Measurements from ENCODE around the gene SCAP.
A peak's percentile ranks its signal among the peaks of the same experiment; 100 is the strongest.
"Not testable (repeated sequence)": the region's sequence is repeated elsewhere in the genome, so short reads cannot be mapped to it uniquely, and the experiment has no call there.

SCAP gene

DNA sequence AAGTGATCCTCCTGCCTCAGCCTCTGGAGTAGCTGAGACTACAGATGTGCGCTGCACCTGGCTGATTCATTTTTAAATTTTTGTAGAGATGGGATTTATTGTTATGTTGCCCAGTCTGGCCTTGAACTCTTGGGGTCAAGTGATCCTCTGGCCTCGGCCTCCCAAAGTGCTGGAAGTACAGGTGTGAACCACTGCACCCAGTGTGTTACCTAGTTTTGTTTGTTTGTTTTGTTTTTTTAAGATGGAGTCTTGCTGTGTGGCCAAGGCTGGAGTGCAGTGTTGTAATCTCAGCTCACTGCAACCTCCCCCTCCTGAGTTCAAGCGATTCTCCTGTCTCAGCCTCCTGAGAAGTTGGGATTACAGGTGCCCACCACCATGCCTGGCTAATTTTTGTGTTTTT, 82.8 kb downstream of the SCAP start:
- no peak for DNase-seq

DNA sequence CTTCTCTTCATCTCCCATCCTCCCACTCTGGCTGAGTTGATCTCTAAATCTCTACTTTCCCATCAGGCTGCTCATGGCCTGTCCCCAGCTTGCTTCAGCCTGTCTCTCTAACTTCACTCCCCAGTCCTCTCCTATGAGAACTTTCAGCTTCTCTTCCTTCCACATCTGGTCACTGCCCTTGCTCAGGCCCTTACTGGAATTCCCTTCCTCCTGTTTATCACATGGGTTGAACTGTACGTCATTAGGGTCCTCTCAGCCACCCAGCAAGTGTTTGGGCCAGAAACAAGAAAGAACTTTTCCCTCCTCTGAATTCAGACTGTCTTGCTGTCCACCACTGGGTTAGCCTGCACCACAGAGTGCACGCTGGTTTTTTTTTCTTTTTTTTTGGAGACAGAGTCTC, 89.9 kb downstream of the SCAP start:
- DNase-seq = no peak

DNA sequence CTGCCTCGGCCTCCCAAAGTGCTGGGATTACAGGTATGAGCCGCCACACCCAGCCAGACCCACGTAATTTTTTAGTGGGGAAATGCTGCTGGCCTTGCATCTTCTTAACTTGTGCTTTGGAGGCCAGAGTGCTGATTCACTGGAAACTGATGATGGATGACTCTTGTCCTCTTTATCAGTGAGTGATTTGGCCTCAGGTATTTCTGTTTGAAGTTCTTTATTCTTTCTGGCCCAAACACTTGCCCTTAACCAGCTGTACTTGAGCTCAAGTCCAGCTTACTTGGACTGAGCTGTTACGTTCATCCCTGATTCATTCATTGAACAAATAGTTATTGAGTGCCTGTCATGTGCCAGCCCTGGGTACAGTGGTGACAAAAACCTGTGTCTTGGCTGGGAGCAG, 90.7 kb downstream of the SCAP start:
- no peak for DNase-seq

DNA sequence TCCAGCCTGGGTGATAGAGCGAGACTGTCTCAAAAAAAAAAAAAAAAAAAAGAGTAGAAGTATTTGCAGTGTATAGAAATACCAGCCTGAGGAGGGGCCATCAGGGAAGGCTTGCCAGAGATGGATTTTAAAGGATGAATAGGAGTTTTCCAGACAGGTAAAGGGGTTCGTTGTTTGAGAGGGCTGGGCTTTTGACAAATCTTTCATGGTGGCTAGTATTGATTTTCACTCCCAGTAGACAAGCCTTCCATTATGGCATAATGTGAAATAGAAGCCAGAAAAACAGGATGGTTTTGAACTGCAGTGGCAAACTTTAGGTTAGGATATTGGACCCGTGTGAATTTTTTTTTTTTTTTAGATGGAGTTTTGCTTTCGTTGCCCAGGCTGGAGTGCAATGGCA, 91.3 kb downstream of the SCAP start:
- no peak for DNase-seq

DNA sequence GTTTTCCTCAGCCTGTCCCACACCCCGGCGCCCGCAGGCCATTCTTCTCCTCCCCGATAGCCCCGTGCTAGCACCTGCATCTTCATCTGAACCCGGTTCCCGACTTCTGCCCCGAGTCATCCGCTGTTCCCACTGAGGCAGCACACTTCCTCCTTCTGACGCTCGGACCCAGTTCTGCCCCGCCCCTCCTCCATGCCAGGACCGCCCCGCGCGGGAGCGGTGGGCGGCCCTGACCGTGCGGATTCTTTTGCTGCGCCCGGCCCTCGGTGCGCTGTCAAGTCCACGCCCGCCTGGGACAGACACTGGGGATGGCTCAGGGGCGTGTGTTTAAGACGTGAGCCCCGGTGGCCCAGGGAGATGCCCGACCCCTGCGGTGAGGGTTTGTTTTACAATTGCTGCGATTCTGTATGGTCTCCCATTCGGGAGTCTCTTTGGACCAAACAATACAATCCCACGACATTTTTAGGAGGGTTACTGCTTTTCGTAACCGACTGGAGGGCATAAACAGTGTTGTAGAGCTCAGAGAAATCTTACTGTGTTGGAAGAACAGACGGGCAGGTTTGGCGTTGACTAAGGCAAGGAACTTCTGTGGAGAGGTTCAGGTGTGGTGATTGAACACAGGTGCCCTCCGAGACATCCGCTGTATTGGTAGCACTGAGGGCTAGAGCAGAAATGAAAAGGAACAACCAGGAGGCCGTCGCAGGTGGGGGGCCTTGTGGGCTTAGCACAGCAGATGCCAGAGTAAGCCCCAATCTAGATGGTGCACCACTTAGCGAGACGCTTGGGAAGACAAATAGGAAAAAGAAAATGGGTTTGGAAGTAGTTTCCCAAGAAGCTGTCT, 94.2 kb downstream of the SCAP start:
- peak; percentile 89 for DNase-seq

DNA sequence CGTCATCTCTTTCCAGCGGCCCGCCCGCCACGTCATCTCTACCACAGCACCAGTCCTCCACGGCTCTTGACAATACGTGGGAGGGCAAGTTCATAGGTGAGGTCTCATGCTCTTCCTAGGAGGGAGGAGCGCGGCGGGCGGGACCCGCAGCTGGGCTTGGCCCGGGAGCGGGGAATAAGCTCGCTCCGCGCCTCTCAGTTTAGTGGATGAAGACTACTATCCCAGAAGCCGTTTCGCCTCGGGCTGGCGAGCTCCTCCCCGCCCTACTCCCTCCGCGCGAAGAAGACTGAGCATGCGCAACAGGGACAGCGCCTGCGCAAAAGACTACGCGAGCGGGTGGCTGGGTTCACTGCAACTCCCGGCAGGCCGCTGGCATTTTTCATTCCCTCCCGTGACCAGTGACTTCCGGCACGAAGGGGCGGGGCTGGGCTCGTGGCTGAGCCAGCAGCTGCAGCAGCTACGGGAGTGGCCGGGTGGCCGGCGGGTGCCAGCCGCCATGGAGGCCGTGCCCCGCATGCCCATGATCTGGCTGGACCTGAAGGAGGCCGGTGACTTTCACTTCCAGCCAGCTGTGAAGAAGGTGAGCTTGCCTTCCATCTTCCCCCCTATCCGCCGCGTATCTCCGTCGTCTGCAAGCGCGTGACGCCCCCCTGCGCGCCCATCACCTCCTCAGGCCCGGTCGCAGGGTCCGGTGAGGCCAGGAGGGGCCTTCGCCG, 95.0 kb downstream of the SCAP start, which contains the start of gene PTPN23:
Gene PTPN23, plus strand, starts transcription at position 421 of the 716 bp plus-strand sequence. Its CDS starts 76 bp downstream, at position 497.
- DNase-seq = peak; percentile 97

DNA sequence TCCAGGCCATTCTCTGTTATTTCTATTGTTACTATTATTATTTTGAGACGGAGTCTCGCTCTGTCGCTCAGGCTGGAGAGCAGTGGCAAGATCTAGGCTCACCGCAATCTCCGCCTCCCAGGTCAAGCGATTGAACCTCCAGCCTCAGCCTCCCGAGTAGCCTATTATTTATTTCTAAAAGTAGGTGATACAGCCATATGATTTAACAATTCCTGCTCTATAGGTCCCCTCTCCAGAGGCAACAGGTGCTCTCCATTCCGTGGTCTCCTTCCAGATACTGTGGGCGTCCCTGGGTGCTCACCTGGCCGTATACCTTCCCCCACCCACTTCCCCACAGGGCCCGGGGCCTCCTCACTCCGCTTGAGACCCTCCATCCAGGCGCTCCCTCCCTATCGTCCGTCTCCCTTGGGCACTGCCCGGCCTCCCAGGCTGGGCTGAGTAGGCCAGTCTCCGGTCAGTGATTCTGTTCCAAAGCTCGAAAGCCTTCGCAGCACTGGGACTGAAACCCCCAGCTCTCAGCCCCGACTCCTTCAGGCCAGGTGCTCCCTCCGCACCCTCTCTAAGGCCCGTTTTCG, 95.6 kb downstream of the SCAP start:
- no peak for DNase-seq

DNA sequence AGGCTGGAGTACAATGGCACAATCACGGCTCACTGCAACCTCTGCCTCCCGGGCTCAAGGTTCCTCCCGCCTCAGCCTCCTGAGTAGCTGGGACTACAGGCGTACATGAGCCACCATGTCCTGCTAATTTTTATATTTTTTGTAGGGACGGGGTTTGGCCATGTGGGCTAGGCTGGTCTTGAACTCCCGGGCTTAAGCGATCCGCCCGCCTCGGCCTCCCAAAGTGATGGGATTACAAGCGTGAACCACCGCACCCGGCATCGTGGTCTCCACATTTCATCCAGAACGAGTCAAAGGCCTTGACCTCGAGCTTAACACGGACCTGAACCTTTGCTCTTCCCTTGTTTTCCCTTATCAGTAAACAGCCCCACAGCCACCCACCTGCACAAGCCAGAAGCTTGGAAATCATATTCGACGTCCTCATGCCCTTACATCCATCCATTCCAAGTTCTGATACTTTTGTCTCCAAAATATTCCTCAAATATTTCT, 96.3 kb downstream of the SCAP start:
- no peak for DNase-seq

DNA sequence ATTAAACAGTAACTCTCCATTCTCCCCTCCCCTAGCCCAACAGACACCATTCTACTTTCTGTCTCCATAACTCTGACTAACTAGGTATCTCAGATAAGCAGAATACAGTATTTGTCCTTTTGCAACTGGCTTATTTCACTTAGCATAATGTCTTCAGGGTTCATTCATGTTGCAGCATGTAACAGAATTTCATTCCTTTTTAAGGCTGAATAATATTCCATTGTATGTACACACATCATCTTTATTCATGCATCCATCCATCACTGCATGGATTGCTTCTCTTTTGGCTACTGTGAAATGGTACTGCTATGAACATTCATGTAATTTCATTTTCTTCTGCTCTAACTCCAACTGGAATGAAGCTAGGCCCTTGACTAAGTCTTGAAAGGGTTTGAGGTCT, 96.9 kb downstream of the SCAP start:
- DNase-seq = no peak

DNA sequence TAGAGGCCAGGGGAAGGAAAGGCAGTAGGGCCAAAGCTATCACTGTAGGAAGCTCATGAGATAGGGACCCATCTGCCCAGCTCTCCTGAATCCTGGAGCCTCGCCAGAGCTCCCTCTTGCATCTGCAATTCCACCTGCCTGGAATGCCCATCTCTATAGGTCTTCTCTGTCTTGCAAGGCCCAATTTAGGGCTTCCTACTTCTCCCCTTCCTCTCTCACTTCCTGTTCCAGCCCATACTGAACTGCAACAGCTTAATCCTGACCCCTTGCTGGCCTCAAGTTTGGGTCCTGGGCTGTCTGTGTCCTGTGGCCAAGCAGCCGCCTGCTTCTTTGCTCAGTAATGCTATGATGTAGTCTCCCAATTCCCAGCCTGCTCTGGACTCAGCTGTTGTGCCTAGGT, 98.6 kb downstream of the SCAP start:
- no peak for DNase-seq

DNA sequence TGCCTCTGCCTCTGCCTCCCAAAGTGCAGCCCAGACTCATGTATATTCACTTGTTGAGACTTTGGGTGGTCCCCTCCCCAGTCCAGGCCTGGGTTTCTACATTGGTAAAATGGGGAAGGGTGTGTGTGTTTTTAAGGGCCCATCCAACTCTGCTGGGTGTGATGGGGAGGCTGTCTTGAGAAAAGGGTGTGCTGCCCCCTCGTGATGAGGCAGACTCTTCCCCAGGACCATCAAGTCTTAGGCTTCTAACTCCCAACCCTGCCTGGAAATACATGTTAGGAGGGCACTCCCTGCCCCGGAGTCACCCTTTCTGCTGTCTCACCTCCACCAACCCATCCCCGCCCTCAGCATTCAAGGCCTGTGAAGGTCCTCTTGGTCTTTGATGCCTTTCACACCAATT, 99.3 kb downstream of the SCAP start:
- DNase-seq = no peak

DNA sequence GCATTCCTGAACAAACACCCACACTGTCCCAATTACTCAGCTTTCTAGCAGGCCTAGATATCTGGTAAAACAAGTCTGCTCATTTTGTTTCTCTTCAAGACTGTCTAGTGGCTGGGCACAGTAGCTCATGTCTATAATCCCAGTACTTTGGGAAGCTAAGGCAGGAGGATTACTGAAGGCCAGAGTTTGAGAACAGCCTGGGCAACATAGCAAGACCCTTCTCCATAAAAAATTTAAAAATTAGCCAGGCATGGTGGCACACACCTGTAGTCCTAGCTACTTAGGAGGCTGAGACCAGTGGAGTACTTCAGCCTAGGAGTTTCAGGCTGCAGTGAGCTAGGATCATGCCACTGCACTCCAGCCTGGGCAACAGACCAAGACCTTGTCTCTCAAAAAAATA, 101.2 kb downstream of the SCAP start:
- DNase-seq = no peak

DNA sequence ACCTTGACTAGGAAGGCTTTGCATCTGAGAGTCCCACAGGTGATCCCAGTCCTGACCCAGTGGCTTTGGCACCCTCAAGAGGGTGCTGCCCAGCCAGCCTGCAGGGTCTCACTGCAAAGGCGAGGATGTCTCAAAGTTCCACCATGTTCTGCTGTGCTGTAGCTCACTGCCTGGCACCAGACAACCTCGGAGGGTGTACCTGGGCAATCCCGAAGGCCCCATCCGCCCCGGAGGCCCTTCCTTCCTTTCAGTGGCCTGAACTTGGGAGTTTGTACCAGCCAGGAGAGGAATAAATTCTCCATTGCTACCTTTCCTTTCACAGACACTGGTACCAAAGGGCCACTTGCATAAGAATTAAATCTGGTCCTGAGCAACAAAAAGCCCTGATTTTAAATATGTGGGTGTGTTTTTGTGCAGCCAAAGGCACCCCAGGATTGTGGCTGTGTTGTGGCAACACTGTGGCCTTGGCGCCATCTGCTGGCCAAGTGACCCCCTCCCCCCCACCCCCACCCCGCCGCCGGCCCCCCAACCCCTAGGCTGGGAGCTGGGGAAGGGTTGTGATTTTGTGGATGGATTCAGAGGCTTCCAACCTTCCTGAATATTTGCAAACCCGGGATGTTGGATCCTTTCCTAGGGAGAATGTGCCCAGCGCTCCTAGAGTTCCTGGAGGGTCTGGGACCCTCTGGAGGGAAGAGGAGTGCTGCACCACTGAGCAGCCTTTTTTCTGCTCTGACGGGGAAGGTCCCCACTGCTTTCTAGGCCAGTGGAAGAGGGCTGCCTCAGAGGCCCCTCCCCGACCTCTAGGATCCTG, 104.6 kb downstream of the SCAP start:
- DNase-seq = peak; percentile 45

DNA sequence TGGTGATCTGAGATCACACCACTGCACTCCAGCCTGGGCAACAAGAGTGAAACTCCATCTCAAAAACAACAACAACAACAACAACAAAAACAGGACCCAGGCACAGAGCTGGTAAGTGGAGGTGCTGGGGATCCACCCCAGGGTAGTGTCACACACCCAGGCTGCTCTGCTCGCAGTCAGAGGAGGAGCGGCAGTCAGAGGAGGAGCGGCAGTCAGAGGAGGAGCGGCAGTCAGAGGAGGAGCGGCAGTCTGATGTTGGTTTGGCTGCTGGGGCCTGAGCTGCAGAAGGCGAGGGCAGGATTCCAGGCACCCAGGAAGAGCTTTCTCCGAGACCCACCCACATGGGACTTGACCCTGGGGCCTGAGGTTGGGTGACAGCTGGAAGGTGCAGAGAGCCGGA, 105.7 kb downstream of the SCAP start:
- DNase-seq = not testable (repeated sequence)

DNA sequence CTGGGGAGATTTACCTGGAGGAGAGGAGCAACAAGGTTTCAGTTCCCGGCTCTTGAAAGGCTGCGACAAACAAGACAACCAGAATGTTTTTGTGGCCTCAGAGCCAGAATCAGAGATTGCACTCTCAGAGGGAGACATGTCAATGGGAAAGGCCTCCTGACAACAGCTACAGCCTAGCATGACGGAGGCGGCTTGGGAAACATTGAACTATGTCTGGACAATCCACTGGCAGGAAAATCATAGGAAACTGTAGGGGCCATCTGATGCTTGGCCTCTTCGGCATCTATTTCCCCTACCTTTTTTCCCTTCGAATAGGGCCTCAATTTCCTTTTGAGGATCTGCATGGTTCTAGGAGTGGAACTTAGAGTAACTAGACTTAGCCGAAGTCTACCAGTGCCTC, 108.1 kb downstream of the SCAP start:
- no peak for DNase-seq

DNA sequence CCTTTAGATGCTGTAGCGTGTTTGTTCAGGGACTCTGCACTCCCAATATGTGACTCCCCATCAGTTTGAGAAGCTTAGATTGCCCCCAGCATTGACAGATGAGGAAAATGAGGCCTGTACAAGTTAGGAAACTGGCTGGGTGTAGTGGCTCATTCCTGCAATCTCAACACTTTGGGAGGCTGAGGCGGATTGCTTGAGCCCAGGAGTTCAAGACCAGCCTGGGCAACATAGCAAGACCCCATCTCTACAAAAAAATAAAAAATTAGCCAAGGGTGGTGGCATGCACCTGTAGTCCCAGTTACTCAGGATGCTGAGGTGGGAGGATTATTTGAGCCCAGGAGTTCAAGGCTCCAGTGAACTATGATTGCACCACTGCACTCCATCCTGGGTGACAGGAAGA, 108.9 kb downstream of the SCAP start:
- DNase-seq = no peak

DNA sequence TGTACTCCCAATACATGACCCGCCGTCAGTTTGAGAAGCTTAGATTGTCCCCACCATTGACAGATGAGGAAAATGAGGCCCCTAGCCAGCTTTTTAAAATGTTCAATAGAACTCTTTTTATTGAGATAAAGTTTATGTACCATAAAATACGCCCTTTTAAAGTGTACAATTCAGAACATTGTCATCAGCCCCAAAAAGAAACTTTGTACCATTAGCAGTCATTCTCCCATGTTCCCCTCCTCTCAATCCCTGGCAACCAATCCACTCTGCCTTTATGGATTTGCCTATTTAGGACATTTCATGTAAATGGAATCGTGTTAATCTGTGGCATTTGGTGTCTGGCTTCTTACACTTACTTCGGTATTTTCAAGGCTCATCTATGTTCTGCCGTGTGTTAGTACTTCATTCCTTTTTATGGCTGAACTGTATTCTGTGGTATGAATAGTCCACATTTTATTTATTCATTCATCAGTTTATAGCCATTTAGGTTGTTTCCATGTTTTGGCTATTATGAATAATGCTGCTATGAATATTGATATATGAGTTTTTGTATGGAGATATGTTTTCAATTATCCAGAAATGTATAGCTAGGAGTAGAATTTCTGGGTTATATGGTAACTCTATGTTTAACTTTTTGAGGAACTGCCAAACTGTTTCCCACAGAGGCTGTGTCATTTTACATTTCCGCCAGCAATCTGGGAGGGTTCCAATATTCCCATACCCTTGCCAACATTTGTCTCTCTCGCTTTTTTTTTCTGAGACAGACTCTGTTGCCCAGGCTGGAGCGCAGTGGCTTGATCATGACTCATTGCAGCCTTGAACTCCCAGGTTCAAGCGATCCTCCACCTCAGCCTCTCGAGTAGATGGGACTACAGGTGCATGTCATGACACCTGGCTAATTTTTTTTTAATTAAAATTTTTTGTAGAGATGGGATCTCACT, 110.3 kb downstream of the SCAP start:
- DNase-seq = no peak

Measured in 8988T (cell line).